Lung (tissue), 12 donors: ENCODE results near the gene FAM98C. TPM values are rescaled to one million over a fixed set of nuclear protein-coding genes. Genes with fewer than 3 reads are reported as not detected.
A peak's percentile ranks its signal among the peaks of the same experiment; 100 is the strongest.

Source experiments
- ATAC-seq: fragments of 200-7000 bp; cut with Tn5 transposase; one replicate; pipeline ENCODE4 v1.9.1; 2020; ENCODE audit warnings: moderate number of reproducible peaks; ENCODE audit not compliant: insufficient read depth, low FRiP score
- DNase-seq, 3 donors: peaks; one replicate each; pipeline ENCODE4 v3.0.0-alpha.2; 2013 to 2017
- H3K27ac ChIP-seq, 2 donors: one replicate each; pipeline ENCODE4 v1.5.1; 2013; ENCODE audit warnings: mild to moderate bottlenecking in 2 of 2, moderate library complexity in 2 of 2, control low read depth in 1 of 2, inconsistent platforms in 1 of 2, low read depth in 1 of 2, low read length in 1 of 2
- H3K27me3 ChIP-seq, 3 donors: one replicate each; pipeline ENCODE4 v1.5.1; 2013; ENCODE audit warnings: low read length in 2 of 3; ENCODE audit not compliant: control insufficient read depth in 3 of 3, insufficient read depth in 3 of 3
- H3K36me3 ChIP-seq, 4 donors: one replicate each; pipeline ENCODE4 v1.5.1; 2013; ENCODE audit warnings: low read length in 4 of 4, mild to moderate bottlenecking in 1 of 4, moderate library complexity in 1 of 4; ENCODE audit not compliant: control insufficient read depth in 4 of 4, insufficient read depth in 4 of 4
- H3K4me1 ChIP-seq, 5 donors: one replicate each; pipeline ENCODE4 v1.5.1; 2013; ENCODE audit warnings: low read length in 5 of 5, mild to moderate bottlenecking in 2 of 5, moderate library complexity in 1 of 5; ENCODE audit not compliant: control insufficient read depth in 5 of 5, insufficient read depth in 5 of 5
- H3K4me3 ChIP-seq: one replicate; pipeline ENCODE4 v1.5.1; 2013; ENCODE audit warnings: mild to moderate bottlenecking, control low read depth, moderate library complexity
- H3K9ac ChIP-seq, 2 donors: one replicate each; pipeline ENCODE4 v1.5.1; 2013; ENCODE audit warnings: low read length in 2 of 2, control low read depth in 1 of 2; ENCODE audit not compliant: insufficient read depth in 1 of 2
- H3K9me3 ChIP-seq, 4 donors: one replicate each; pipeline ENCODE4 v1.5.1; 2013; ENCODE audit warnings: low read length in 3 of 4, mild to moderate bottlenecking in 1 of 4, moderate library complexity in 1 of 4; ENCODE audit not compliant: control insufficient read depth in 4 of 4, insufficient read depth in 3 of 4
- WGBS, 2 donors: extraction: QIAGEN DNeasy Blood & Tissue Kit; methylation state at CpG; one replicate each; pipeline ENCODE4 v1.1.7; 2013; 5-methylcytosine and 5-hydroxymethylcytosine counted together
- polyA plus RNA-seq, 2 donors: library from polyadenylated mRNA; stranded (reverse); fragments of 200-250 nt; gene quantifications; one replicate each; pipeline ENCODE4 v1.2.1, GENCODE V29; 2013
- total RNA-seq, 2 donors: library from RNA; depleted of rRNA in 1 of 2; stranded (reverse); fragments of >200 nt in 1 of 2; gene quantifications; one replicate each; pipeline ENCODE4 v1.2.1, GENCODE V29; 2014 to 2021
- TF ChIP-seq, protein P1 (sequence below): IDR thresholded peaks from 2 replicates; pipeline ENCODE4 v1.5.1; 2012; ENCODE audit warnings: mild to moderate bottlenecking; ENCODE audit errors: control extremely low read depth, extremely low read depth
- donor health status: control.
- donor health status: control.
- donor health status: Bipolar disorder and iron deficiency.
- donor health status: healthy.
- donor health status: DM: yes; HTN: yes; CAD: no.

Gene FAM98C
- total and polyA plus RNA-seq, 4 donors, result 13.1 to 22.0 (median 20.2) TPM

DNA sequence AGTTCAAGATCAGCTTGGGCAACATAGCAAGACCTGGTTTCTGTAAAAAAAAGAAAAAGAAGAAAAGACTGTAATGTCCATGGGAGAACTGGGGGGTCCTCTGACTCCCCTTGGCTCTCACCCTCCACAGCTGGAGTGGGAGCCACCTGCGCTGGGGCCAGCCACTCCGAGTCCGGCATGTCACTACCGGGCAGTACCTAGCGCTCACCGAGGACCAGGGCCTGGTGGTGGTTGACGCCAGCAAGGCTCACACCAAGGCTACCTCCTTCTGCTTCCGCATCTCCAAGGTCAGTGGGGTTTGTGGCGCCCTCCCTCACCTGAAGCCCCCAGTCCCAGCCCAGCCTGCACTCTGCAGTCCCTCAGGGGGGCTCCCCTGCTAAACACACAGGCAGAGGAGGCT is 45.3 kb downstream of the FAM98C start:
- no peaks in the 10 kb centered on the region for H3K9me3 ChIP-seq
- no peak for DNase-seq
- H3K4me3 ChIP-seq, result no peak overlapping the region
- H3K27me3 ChIP-seq, result no peaks in the 10 kb centered on the region
- H3K36me3 ChIP-seq, result no peaks in the 10 kb centered on the region
- TF ChIP-seq, protein P1, sequence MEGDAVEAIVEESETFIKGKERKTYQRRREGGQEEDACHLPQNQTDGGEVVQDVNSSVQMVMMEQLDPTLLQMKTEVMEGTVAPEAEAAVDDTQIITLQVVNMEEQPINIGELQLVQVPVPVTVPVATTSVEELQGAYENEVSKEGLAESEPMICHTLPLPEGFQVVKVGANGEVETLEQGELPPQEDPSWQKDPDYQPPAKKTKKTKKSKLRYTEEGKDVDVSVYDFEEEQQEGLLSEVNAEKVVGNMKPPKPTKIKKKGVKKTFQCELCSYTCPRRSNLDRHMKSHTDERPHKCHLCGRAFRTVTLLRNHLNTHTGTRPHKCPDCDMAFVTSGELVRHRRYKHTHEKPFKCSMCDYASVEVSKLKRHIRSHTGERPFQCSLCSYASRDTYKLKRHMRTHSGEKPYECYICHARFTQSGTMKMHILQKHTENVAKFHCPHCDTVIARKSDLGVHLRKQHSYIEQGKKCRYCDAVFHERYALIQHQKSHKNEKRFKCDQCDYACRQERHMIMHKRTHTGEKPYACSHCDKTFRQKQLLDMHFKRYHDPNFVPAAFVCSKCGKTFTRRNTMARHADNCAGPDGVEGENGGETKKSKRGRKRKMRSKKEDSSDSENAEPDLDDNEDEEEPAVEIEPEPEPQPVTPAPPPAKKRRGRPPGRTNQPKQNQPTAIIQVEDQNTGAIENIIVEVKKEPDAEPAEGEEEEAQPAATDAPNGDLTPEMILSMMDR, result no peak
- ATAC-seq, result peak; percentile 2
- H3K27ac ChIP-seq, result no peak overlapping the region
- WGBS, 2 donors, result 93 to 96% methylated on average over 8 to 9 of the region's 9 CpGs
- no peaks in the 10 kb centered on the region for H3K4me1 ChIP-seq
- no peak overlapping the region for H3K9ac ChIP-seq

DNA sequence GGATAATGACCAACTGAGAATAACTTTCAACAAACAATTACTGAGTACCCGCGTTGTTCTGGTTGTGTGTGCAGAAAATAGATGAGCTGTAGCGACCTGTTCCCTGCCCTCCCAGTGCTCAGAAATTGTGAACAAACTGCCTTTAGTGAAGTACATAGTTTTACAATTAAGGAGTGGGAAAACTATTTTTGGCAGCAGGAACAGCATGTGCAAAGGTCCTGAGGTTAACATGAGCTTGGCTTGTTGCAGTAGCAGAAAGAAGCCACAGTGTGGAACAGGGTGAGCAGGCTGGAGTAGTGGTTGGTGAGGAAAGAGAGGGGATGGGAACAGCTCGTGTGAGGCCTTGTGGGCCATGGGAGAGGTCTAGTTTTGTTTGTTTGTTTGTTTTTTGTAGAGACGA is 46.6 kb downstream of the FAM98C start:
- DNase-seq (no peak), ATAC-seq (no peak)
- Histone ChIP-seq H3K27ac (no peak overlapping the region), H3K27me3 (no peaks in the 10 kb centered on the region), H3K9ac (no peak overlapping the region), H3K4me1 (no peaks in the 10 kb centered on the region), H3K4me3 (no peak overlapping the region), H3K9me3 (no peaks in the 10 kb centered on the region), H3K36me3 (no peaks in the 10 kb centered on the region)
- WGBS, 2 donors, result 79 to 87% methylated on average over 5 of the region's 5 CpGs
- TF ChIP-seq, protein P1, result no peak

DNA sequence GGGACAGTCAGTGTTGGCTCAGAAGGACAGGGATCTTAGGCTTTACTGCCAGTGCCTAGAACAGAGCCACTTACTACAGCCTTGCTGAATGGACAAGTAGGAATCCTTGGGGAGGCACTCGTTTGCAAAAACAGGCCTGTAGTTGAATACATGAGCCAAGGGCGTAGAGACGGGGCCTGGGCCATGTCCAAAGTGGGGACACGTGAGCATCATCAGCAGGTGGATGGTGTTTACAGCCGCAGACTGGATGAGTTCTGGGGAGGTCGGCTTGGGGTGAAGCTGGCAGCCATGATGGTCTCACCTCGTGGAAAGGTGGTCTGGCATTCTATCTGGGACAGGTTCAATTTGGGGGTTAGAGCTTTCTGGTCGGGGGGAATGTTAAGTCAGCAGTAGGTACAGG is 48.1 kb downstream of the FAM98C start:
- Histone ChIP-seq H3K36me3 (no peaks in the 10 kb centered on the region), H3K27ac (no peak overlapping the region), H3K9me3 (no peaks in the 10 kb centered on the region), H3K4me3 (no peak overlapping the region), H3K27me3 (no peaks in the 10 kb centered on the region), H3K9ac (no peak overlapping the region), H3K4me1 (no peaks in the 10 kb centered on the region)
- no peak for ATAC-seq
- DNase-seq, result no peak
- WGBS, 2 donors, result 82 to 90% methylated on average over 8 of the region's 8 CpGs
- TF ChIP-seq, protein P1, result no peak

DNA sequence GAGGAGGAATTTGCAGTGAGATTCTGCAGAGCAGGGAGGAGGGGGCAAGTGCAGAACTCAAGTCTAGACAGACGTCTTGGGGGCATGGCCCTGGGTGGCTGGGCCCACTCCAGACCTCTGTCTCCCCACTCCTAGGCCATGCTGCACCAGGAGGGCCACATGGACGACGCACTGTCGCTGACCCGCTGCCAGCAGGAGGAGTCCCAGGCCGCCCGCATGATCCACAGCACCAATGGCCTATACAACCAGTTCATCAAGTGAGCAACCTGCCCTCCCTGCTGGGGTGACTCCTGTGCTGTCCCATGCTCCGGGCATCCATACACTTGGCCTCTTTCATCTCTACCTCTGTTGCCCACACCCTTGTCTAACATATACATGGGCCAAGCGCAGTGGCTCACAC is 48.7 kb downstream of the FAM98C start:
- Histone ChIP-seq H3K36me3 (no peaks in the 10 kb centered on the region), H3K27me3 (no peaks in the 10 kb centered on the region), H3K9ac (no peak overlapping the region), H3K4me3 (no peak overlapping the region), H3K9me3 (no peaks in the 10 kb centered on the region), H3K27ac (no peak overlapping the region), H3K4me1 (no peaks in the 10 kb centered on the region)
- WGBS, 2 donors, result 86 to 92% methylated on average over 9 of the region's 9 CpGs
- ATAC-seq, result no peak
- DNase-seq, result no peak
- TF ChIP-seq, protein P1, result no peak
